Breast epithelium (tissue), 4 donors: Measurements from ENCODE around the gene LMO3. TPM values are rescaled to one million over a fixed set of nuclear protein-coding genes. Genes with fewer than 3 reads are reported as not detected.

Source experiments
- DNase-seq, 2 donors: peaks; one replicate each; pipeline ENCODE4 v3.0.0-alpha.2; 2019; ENCODE audit warnings: low spot score in 2 of 2
- H3K27ac ChIP-seq, 2 donors: fragments of 200-600 bp; sonication (generic) in 1 of 2; one replicate each; pipeline ENCODE4 v1.5.1; 2016 to 2019; ENCODE audit warnings: mild to moderate bottlenecking in 1 of 2
- H3K27me3 ChIP-seq, 2 donors: fragments of 200-600 bp; sonication (generic) in 1 of 2; one replicate each; pipeline versions ENCODE4 v1.5.1 to v1.6.0; 2017 to 2019; ENCODE audit warnings: control low read depth in 1 of 2, mild to moderate bottlenecking in 1 of 2
- H3K36me3 ChIP-seq: fragments of 200-600 bp; one replicate; pipeline ENCODE4 v1.5.1; 2019
- H3K4me1 ChIP-seq, 2 donors: fragments of 200-600 bp; sonication (generic); one replicate each; pipeline ENCODE4 v1.5.1; 2016 to 2019; ENCODE audit warnings: control low read depth in 1 of 2
- H3K4me3 ChIP-seq, 3 donors: fragments of 200-600 bp; sonication (generic); 1 replicate in 2 of 3; 2 replicates in 1 of 3; pipeline ENCODE4 v1.5.1; 2016 to 2019; ENCODE audit warnings: mild to moderate bottlenecking in 3 of 3, moderate library complexity in 2 of 3
- H3K9me3 ChIP-seq, 2 donors: fragments of 200-600 bp; sonication (generic) in 1 of 2; one replicate each; pipeline ENCODE4 v1.5.1; 2016 to 2019; ENCODE audit warnings: control low read depth in 1 of 2
- POLR2A ChIP-seq: fragments of 450-650 bp; IDR thresholded peaks from one replicate; pipeline ENCODE4 v1.6.1; 2016; ENCODE audit warnings: antibody characterized with exemption, mild to moderate bottlenecking, moderate library complexity
- POLR2AphosphoS5 ChIP-seq, 3 donors: sonication (generic); formaldehyde crosslinking; IDR thresholded peaks; one replicate each; pipeline ENCODE4 v1.6.1; 2017; ENCODE audit warnings: antibody characterized with exemption in 3 of 3
- intact Hi-C: fragments of 100-400 bp; cut with DNase I; formaldehyde crosslinking; loops from one replicate; pipeline ENCODE4 v1.15.1; 2023; ENCODE audit warnings: low total_unique reads
- total RNA-seq, 3 donors: library from RNA; depleted of rRNA; stranded (reverse); fragments of >200 nt; gene quantifications; one replicate each; pipeline ENCODE4 v1.1.0, GENCODE V29; 2016
- TF ChIP-seq, protein P1 (sequence below), 3 donors: fragments of 450-650 bp; IDR thresholded peaks; one replicate each; pipeline ENCODE4 v1.5.1; 2016 to 2017; ENCODE audit warnings: antibody characterized with exemption in 3 of 3, mild to moderate bottlenecking in 3 of 3, moderate library complexity in 3 of 3

Gene LMO3
- total RNA-seq, 3 donors from 2014 or later = 6.9 to 56.3 (median 16.5) TPM

DNA sequence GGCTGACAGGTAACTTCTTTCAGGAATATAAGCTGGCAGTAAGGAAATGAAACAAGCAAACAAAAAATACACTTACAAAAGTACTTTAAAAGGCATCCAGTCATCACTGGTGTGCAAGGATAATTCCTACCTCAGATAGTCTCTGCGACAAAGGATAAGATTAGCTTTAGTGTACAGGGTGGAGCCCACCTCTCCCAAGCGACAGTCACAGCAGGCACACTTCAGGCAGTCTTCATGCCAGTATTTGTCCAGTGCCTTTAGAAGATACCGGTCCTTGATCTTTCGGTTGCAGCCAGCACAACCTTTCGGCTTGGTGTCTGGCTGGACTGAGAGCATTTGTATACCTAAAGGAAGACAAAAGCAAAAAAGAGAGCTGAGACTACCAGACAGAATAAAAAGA, 5.4 kb downstream of the LMO3 start:
- DNase-seq = no peak
- H3K27ac ChIP-seq = no peak overlapping the region

DNA sequence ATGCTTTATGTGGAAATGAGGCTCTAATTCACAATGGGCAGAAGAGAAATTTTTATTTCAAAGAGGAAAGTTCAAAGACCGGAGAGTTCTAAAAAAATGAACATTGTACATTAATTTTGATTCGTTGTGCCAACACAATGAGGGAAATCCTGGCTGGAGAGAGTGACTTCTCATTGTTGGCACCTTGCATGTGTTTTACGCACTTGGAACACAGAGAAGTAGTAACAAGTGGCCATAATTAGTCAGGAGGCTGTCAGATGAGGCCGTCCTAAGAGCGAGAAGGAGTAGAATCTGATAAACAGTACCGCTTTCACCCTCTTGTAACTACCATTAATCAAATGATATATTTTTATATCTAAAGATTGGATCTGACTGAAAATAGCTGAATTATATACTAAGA, 6.9 kb downstream of the LMO3 start:
- TF ChIP-seq, protein P1, sequence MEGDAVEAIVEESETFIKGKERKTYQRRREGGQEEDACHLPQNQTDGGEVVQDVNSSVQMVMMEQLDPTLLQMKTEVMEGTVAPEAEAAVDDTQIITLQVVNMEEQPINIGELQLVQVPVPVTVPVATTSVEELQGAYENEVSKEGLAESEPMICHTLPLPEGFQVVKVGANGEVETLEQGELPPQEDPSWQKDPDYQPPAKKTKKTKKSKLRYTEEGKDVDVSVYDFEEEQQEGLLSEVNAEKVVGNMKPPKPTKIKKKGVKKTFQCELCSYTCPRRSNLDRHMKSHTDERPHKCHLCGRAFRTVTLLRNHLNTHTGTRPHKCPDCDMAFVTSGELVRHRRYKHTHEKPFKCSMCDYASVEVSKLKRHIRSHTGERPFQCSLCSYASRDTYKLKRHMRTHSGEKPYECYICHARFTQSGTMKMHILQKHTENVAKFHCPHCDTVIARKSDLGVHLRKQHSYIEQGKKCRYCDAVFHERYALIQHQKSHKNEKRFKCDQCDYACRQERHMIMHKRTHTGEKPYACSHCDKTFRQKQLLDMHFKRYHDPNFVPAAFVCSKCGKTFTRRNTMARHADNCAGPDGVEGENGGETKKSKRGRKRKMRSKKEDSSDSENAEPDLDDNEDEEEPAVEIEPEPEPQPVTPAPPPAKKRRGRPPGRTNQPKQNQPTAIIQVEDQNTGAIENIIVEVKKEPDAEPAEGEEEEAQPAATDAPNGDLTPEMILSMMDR (IDR thresholded peaks at IDR 0.05) = no peak
- TF ChIP-seq POLR2AphosphoS5 (IDR thresholded peaks at IDR 0.05) = no peak
- no peak for TF ChIP-seq POLR2A
- Histone ChIP-seq H3K27ac (no peak overlapping the region), H3K36me3 (no peaks in the 10 kb centered on the region), H3K27me3 (no peaks in the 10 kb centered on the region), H3K4me3 (no peak overlapping the region), H3K9me3 (no peaks in the 10 kb centered on the region), H3K4me1 (no peaks in the 10 kb centered on the region)
- intact Hi-C loops = no loop called here
- DNase-seq = no peak

More for the DNA sequence above, 5.4 kb downstream of the LMO3 start:
- TF ChIP-seq POLR2A = no peak
- TF ChIP-seq, protein P1 (IDR thresholded peaks at IDR 0.05) = no peak
- TF ChIP-seq POLR2AphosphoS5 (IDR thresholded peaks at IDR 0.05) = no peak
- Histone ChIP-seq H3K4me1 (no peaks in the 10 kb centered on the region), H3K4me3 (no peak overlapping the region), H3K27me3 (no peaks in the 10 kb centered on the region), H3K9me3 (no peaks in the 10 kb centered on the region), H3K36me3 (no peaks in the 10 kb centered on the region)
- intact Hi-C loops = no loop called here

DNA sequence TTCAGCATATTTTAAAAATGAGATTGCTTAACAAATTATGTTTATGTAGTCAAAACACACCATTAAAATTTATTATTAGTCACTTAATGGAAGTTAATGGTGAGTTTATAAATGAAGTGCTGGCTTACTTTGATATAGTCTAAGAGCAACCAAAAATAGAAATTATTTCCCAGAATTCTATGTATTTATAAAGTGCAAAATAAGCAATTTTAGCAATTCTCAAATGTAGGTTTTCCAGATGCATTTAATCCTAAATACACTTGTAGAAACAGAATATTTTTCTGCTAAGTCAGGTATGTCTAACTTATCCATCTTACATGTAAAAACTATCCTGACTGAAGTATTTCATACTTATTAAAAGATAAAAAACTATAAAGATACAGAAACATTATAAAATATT, 11.2 kb downstream of the LMO3 start:
- TF ChIP-seq POLR2A (no peak), POLR2AphosphoS5 (IDR thresholded peaks at IDR 0.05) (no peak)
- Histone ChIP-seq H3K27me3 (no peaks in the 10 kb centered on the region), H3K4me3 (no peak overlapping the region), H3K4me1 (no peaks in the 10 kb centered on the region), H3K36me3 (no peaks in the 10 kb centered on the region), H3K27ac (no peak overlapping the region), H3K9me3 (no peaks in the 10 kb centered on the region)
- DNase-seq = no peak
- intact Hi-C loops = no loop called here

DNA sequence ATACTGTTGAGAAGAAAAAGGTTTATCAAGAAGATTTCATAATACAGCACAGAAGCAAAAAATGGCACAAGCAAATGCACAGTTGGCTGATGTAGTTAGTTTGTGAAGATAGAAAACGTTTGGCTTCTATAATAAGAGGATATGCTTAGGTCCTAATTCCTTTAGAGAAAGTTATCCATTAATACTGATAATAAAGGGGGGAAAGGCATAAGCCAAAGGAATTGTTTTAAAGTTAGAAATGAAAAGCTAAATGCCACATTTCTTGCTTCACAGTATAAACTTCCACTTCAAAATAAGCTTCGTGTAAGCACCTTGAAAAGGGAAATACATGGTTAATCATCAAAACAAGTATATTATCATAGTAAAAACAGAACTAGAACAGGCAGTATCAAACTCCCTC, 12.4 kb downstream of the LMO3 start:
- no peak for DNase-seq
- intact Hi-C loops = no loop called here
- no peak overlapping the region for H3K4me3 ChIP-seq
- TF ChIP-seq POLR2A (no peak), POLR2AphosphoS5 (IDR thresholded peaks at IDR 0.05) (no peak)
- TF ChIP-seq, protein P1 (IDR thresholded peaks at IDR 0.05) = no peak
- H3K4me1 ChIP-seq = no peaks in the 10 kb centered on the region
- no peaks in the 10 kb centered on the region for H3K36me3 ChIP-seq
- no peak overlapping the region for H3K27ac ChIP-seq
- H3K27me3 ChIP-seq = no peaks in the 10 kb centered on the region
- H3K9me3 ChIP-seq = no peaks in the 10 kb centered on the region

DNA sequence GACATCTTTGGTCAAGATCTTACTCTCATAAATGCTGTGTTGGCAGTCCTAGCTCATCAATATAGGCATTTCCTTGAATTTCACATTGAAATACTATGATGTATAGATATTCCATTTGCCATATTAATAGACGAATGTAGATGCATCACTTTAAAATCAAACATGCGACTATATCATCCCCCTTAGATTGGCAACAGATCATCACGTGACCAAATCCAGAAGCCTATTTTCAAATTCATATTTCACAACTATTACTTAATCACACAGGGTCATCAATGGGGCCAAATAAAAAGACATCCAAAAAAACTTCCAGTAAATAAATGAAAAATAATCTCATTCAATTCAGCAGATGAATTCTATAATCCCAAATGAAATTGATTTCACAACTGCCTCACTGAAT, 15.3 kb downstream of the LMO3 start:
- DNase-seq = no peak
- no peaks in the 10 kb centered on the region for H3K4me1 ChIP-seq
- H3K9me3 ChIP-seq = no peaks in the 10 kb centered on the region
- H3K4me3 ChIP-seq = no peak overlapping the region
- TF ChIP-seq, protein P1 (IDR thresholded peaks at IDR 0.05) = no peak
- TF ChIP-seq POLR2AphosphoS5 (IDR thresholded peaks at IDR 0.05) (no peak), POLR2A (no peak)
- H3K36me3 ChIP-seq = no peaks in the 10 kb centered on the region
- intact Hi-C loops = no loop called here
- H3K27ac ChIP-seq = no peak overlapping the region
- H3K27me3 ChIP-seq = no peaks in the 10 kb centered on the region

DNA sequence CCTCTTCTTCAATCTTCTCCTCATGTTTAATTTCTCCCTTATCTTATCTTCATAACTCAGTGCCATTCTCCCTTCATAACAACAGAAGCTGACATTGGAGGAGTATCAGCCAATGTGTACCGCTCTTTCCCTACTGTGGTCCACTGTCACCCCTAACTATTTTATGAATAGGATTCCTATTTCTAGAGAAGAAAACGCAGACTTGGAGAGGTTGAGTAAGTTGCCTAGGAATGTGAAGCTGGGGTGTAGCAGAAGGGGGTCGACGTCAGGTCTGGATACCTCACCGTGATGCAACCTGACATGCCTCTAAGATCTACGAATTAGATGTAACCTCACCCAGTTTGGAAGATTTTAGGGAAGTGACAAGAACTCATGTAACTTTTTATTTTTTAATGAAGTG, 17.1 kb downstream of the LMO3 start:
- no peaks in the 10 kb centered on the region for H3K4me1 ChIP-seq
- no peak overlapping the region for H3K27ac ChIP-seq
- H3K27me3 ChIP-seq = no peaks in the 10 kb centered on the region
- H3K9me3 ChIP-seq = no peaks in the 10 kb centered on the region
- no peak overlapping the region for H3K4me3 ChIP-seq
- intact Hi-C loops = no loop called here
- DNase-seq = no peak
- no peaks in the 10 kb centered on the region for H3K36me3 ChIP-seq
- TF ChIP-seq POLR2AphosphoS5 (IDR thresholded peaks at IDR 0.05) (no peak), POLR2A (no peak)
- TF ChIP-seq, protein P1 (IDR thresholded peaks at IDR 0.05) = no peak
